AG10803 (cell line): ENCODE results near the gene PIRT.

Source experiments
- DNase-seq: peaks from one replicate; pipeline ENCODE4 v3.0.0; 2010; ENCODE audit warnings: low read depth
- H3K4me3 ChIP-seq: 2 replicates; pipeline ENCODE4 v1.5.1; 2011; ENCODE audit warnings: mild to moderate bottlenecking, low read length, control low read depth
- TF ChIP-seq, protein P1 (sequence below): conservative IDR thresholded peaks from 2 replicates; pipeline ENCODE4 v1.5.1; 2011; ENCODE audit warnings: mild to moderate bottlenecking, low read length, control low read depth, inconsistent platforms

PIRT gene

DNA sequence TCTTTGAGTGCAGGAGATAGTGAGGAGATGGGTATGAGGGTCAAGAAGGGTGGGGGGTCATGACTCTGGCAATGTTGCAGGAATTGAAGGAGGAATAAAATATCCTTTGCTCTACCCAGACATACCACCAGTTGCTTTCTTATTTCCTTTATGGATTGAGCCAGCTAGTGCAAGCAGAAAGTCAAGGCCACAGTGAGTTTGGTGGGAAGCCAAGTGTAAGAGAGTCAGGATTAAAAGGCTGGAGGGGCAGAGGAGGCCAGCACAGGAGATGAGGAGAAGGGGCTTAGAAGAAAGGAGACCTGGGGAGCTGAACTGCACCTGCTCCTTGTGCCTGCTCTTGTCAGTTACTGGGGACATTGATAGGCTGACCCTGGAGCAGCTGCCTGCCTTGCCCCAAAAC lies 16.1 kb downstream of the PIRT start:
- TF ChIP-seq, protein P1, sequence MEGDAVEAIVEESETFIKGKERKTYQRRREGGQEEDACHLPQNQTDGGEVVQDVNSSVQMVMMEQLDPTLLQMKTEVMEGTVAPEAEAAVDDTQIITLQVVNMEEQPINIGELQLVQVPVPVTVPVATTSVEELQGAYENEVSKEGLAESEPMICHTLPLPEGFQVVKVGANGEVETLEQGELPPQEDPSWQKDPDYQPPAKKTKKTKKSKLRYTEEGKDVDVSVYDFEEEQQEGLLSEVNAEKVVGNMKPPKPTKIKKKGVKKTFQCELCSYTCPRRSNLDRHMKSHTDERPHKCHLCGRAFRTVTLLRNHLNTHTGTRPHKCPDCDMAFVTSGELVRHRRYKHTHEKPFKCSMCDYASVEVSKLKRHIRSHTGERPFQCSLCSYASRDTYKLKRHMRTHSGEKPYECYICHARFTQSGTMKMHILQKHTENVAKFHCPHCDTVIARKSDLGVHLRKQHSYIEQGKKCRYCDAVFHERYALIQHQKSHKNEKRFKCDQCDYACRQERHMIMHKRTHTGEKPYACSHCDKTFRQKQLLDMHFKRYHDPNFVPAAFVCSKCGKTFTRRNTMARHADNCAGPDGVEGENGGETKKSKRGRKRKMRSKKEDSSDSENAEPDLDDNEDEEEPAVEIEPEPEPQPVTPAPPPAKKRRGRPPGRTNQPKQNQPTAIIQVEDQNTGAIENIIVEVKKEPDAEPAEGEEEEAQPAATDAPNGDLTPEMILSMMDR, result no peak
- no peak overlapping the region for H3K4me3 ChIP-seq
- DNase-seq, result no peak

DNA sequence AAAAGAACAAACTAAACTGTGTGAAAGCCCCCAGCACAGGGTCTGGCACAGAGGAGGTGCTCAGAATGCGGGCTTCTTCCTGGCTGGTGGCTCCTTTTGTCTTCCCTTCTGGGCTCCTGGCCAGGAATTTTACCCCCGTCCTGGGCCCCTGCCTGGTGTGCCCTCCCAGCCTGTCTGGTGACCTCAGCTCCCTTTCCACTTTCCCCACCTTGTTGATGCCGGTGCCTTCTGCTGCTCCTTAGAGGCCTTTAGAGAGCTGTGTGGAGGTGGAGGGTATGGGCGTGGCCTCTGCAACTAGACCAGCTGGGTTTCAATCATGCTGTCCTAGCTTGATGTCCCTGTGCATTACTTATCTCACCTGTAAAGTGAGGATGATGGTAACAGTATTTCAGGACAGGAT lies 16.8 kb downstream of the PIRT start:
- DNase-seq, result no peak
- TF ChIP-seq, protein P1, result no peak
- no peak overlapping the region for H3K4me3 ChIP-seq

DNA sequence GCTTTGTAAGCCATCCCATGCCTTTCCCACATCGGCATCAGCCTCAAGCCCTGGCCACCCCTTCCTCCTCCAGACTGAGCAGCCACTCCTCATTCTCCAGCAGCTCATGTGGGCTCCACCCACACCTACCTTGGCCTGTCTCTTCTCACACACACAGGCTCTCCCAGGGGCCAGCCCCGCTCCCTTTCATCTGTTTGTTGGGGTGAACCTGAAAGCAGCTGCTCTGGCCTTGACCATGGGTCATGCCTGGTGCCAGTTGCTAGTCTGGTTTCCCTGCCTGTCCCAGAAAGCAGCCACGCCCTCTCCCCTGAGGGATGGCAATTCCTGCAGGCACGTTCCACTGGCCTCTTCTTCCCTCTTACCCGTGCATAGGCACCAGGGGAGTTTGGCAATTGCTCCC lies 22.6 kb downstream of the PIRT start:
- TF ChIP-seq, protein P1, result no peak
- DNase-seq, result no peak
- no peak overlapping the region for H3K4me3 ChIP-seq

DNA sequence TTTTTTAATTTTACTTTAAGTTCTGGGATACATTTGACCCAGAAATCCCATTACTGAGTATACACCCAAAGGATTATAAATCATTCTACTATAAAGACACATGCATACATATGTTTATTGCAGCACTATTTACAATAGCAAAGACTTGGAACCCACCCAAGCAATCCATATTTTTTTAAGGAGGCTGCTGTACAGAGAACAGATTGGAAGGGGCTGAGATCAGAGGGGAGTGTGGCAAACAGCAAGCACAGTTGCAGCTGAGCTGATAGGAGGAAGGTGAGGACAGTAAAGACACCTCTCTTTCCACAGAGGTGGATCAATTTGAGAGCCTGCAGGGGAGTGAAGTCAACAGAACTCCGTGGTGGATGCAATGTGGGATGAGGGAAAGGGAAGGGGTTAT lies 23.8 kb downstream of the PIRT start:
- DNase-seq, result no peak
- no peak overlapping the region for H3K4me3 ChIP-seq
- TF ChIP-seq, protein P1, result no peak

DNA sequence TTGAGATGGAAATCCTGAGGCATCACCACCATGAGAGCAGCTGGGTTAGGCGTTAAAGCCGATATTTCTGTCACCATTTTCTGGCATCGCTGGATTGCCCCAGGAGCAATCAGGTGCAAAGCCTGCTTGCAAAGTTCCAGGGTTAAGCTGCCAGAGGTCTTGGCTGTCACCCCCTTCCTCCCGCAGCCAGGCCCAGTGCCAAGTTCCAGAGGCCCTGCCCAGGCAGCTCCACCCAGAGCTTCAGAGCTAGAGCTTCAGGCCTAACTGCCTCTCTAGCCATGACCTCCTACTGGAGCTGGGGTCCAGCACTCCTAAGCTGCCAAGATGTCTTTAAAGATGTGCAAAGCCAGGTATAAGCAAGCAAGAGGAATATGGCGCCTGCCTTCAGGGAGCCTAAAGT lies 25.2 kb downstream of the PIRT start:
- no peak overlapping the region for H3K4me3 ChIP-seq
- TF ChIP-seq, protein P1, result no peak
- no peak for DNase-seq

DNA sequence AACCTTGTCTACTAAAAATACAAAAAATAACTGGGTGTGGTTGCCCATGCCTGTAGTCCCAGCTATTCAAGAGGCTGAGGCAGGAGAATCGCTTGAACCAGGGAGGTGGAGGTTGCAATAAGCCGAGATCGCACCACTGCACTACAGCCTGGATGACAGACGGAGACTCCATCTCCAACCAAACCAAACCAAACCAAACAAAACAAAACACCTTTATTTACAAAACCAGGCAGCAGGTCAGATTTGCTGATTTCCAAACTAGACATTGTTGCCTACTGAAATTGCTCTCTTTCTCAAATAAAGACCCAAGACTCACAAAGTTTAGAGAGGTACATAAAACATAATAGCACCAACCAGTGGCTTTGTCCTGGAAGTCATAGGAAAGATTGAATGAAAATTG lies 28.3 kb downstream of the PIRT start:
- no peak for DNase-seq
- H3K4me3 ChIP-seq, result no peak overlapping the region
- TF ChIP-seq, protein P1, result no peak

DNA sequence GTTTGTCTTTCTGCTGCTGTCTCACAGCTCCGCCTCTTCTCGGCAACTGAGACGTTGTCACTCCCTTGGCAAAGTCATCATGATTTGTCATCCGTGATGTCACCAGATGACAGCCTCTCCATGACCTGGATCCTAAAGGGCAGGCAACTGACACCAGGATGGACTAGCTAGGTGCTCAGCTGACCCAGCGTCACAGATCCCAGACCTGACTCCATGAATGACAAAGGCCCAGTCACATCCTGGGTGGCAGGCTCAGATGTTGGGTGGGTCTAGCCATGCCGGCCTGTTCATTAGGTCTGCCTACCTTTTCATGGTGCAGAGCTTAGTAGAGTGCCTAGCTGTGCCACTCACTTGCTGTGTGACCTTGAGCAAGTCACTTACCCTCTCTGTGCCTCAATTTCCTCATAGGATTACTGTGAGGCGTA lies 30.2 kb downstream of the PIRT start:
- DNase-seq, result no peak
- TF ChIP-seq, protein P1, result no peak
- no peak overlapping the region for H3K4me3 ChIP-seq
